ENCODE data around the gene DCC. TPM values are rescaled to one million over a fixed set of nuclear protein-coding genes. Genes with fewer than 3 reads are reported as not detected.
A peak's percentile ranks its signal among the peaks of the same experiment; 100 is the strongest.

Gene DCC
- polyA plus RNA-seq, 1 donor, result 0.58 TPM

GRCh38 chr18:52451256-52451655 is 111.3 kb downstream of the DCC start:
- H3K4me1 ChIP-seq (ENCODE audit: control insufficient read depth, insufficient read depth, low read length), result no peaks in the 10 kb centered on the region
- H3K27me3 ChIP-seq (ENCODE audit: control insufficient read depth, insufficient read depth, low read length), result no peaks in the 10 kb centered on the region
- 90% methylated on average over 2 of the region's 4 CpGs for WGBS (ENCODE audit: insufficient coverage, low lambda C conversion rate)

GRCh38 chr18:52451851-52452250 is 111.9 kb downstream of the DCC start:
- H3K4me1 ChIP-seq (ENCODE audit: control insufficient read depth, insufficient read depth, low read length), result no peaks in the 10 kb centered on the region
- no peaks in the 10 kb centered on the region for H3K9me3 ChIP-seq (ENCODE audit: control insufficient read depth, low read depth, low read length)
- no peak overlapping the region for H3K27ac ChIP-seq (ENCODE audit: low read length)
- WGBS (ENCODE audit: insufficient coverage, low lambda C conversion rate), result no CpG with 5 or more reads among the region's 1 CpG
- H3K4me3 ChIP-seq (ENCODE audit: low read length), result no peak overlapping the region
- H3K36me3 ChIP-seq (ENCODE audit: control insufficient read depth, insufficient read depth, low read length), result no peaks in the 10 kb centered on the region
- DNase-seq, result peak in 1 of 2 donors; percentile 15
- H3K27me3 ChIP-seq (ENCODE audit: control insufficient read depth, insufficient read depth, low read length), result no peaks in the 10 kb centered on the region

More at GRCh38 chr18:52451256-52451655, 111.3 kb downstream of the DCC start:
- H3K36me3 ChIP-seq (ENCODE audit: control insufficient read depth, insufficient read depth, low read length), result no peaks in the 10 kb centered on the region
- DNase-seq, result no peak
- H3K4me3 ChIP-seq (ENCODE audit: low read length), result no peak overlapping the region
- H3K27ac ChIP-seq (ENCODE audit: low read length), result no peak overlapping the region
- no peaks in the 10 kb centered on the region for H3K9me3 ChIP-seq (ENCODE audit: control insufficient read depth, low read depth, low read length)

- DNase-seq, result no peak
- H3K27ac ChIP-seq (ENCODE audit: low read length), result no peak overlapping the region
- no peaks in the 10 kb centered on the region for H3K36me3 ChIP-seq (ENCODE audit: control insufficient read depth, insufficient read depth, low read length)
- no peaks in the 10 kb centered on the region for H3K27me3 ChIP-seq (ENCODE audit: control insufficient read depth, insufficient read depth, low read length)
- WGBS (ENCODE audit: insufficient coverage, low lambda C conversion rate), result 100% methylated on average over 1 of the region's 4 CpGs
- H3K9me3 ChIP-seq (ENCODE audit: control insufficient read depth, low read depth, low read length), result no peaks in the 10 kb centered on the region
- no peak overlapping the region for H3K4me3 ChIP-seq (ENCODE audit: low read length)
- H3K4me1 ChIP-seq (ENCODE audit: control insufficient read depth, insufficient read depth, low read length), result no peaks in the 10 kb centered on the region
Observed at GRCh38 chr18:52452427-52452826, 112.4 kb downstream of the DCC start.

DNA sequence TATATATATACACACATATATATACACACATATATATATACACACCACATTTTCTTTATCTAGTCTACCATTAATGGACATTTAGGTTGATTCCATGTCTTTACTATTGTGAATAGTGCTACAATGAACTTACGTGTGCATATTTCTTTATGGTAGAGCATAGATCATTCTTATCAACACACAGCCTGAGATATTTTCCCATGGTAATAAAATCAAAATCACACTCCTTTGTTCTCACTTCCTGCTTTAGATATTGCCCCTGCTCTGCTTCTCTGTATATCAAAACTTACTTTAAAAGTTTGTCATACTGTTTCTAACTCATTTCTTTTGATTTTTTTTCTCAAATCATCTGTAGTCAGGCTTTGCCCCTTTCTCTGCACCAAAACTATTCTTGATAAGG is 119.9 kb downstream of the DCC start:
- no peaks in the 10 kb centered on the region for H3K27me3 ChIP-seq (ENCODE audit: control insufficient read depth, insufficient read depth, low read length)
- 40% methylated on average over 1 of the region's 1 CpG for WGBS (ENCODE audit: insufficient coverage, low lambda C conversion rate)
- no peaks in the 10 kb centered on the region for H3K4me1 ChIP-seq (ENCODE audit: control insufficient read depth, insufficient read depth, low read length)
- H3K36me3 ChIP-seq (ENCODE audit: control insufficient read depth, insufficient read depth, low read length), result no peaks in the 10 kb centered on the region
- peak in 1 of 2 donors; percentile 8 for DNase-seq
- H3K4me3 ChIP-seq (ENCODE audit: low read length), result no peak overlapping the region
- H3K27ac ChIP-seq (ENCODE audit: low read length), result no peak overlapping the region
- H3K9me3 ChIP-seq (ENCODE audit: control insufficient read depth, low read depth, low read length), result no peaks in the 10 kb centered on the region

DNA sequence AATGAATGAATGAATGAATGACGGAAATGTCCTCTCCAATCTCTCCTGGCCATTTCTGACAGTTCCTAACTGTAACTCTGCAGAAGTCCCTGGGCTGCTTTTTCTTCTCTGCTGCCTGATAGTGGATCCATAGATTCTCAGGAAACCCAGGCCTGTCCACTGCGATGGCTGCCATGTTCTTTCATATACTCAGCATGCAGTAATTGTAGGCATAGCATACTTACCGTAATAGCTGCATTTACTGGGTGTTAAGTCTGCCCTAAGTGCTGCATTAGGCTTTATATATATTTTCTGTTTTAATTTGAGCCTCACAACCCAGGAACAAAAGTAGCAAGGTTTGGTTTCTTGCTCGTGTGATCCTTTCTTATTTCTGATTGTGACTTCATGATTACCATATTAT is 122.9 kb downstream of the DCC start:
- no peak overlapping the region for H3K27ac ChIP-seq (ENCODE audit: low read length)
- no peaks in the 10 kb centered on the region for H3K27me3 ChIP-seq (ENCODE audit: control insufficient read depth, insufficient read depth, low read length)
- WGBS (ENCODE audit: insufficient coverage, low lambda C conversion rate), result no CpG with 5 or more reads among the region's 4 CpGs
- H3K9me3 ChIP-seq (ENCODE audit: control insufficient read depth, low read depth, low read length), result no peaks in the 10 kb centered on the region
- H3K4me3 ChIP-seq (ENCODE audit: low read length), result no peak overlapping the region
- H3K36me3 ChIP-seq (ENCODE audit: control insufficient read depth, insufficient read depth, low read length), result no peaks in the 10 kb centered on the region
- no peak for DNase-seq
- H3K4me1 ChIP-seq (ENCODE audit: control insufficient read depth, insufficient read depth, low read length), result no peaks in the 10 kb centered on the region

GRCh38 chr18:52465391-52465790 is 125.4 kb downstream of the DCC start:
- Histone ChIP-seq H3K27ac (ENCODE audit: low read length) (no peak overlapping the region), H3K27me3 (ENCODE audit: control insufficient read depth, insufficient read depth, low read length) (no peaks in the 10 kb centered on the region), H3K36me3 (ENCODE audit: control insufficient read depth, insufficient read depth, low read length) (no peaks in the 10 kb centered on the region), H3K4me1 (ENCODE audit: control insufficient read depth, insufficient read depth, low read length) (no peaks in the 10 kb centered on the region), H3K9me3 (ENCODE audit: control insufficient read depth, low read depth, low read length) (no peaks in the 10 kb centered on the region), H3K4me3 (ENCODE audit: low read length) (no peak overlapping the region)
- 69% methylated on average over 2 of the region's 4 CpGs for WGBS (ENCODE audit: insufficient coverage, low lambda C conversion rate)
- DNase-seq, result no peak

- Histone ChIP-seq H3K9me3 (ENCODE audit: control insufficient read depth, low read depth, low read length) (no peaks in the 10 kb centered on the region), H3K36me3 (ENCODE audit: control insufficient read depth, insufficient read depth, low read length) (no peaks in the 10 kb centered on the region), H3K27ac (ENCODE audit: low read length) (no peak overlapping the region), H3K4me1 (ENCODE audit: control insufficient read depth, insufficient read depth, low read length) (no peaks in the 10 kb centered on the region), H3K4me3 (ENCODE audit: low read length) (no peak overlapping the region), H3K27me3 (ENCODE audit: control insufficient read depth, insufficient read depth, low read length) (no peaks in the 10 kb centered on the region)
- DNase-seq, result no peak
- 100% methylated on average over 1 of the region's 1 CpG for WGBS (ENCODE audit: insufficient coverage, low lambda C conversion rate)
Observed at GRCh38 chr18:52468496-52468895, 128.5 kb downstream of the DCC start.

GRCh38 chr18:52475325-52475724 is 135.3 kb downstream of the DCC start:
- Histone ChIP-seq H3K27me3 (ENCODE audit: control insufficient read depth, insufficient read depth, low read length) (no peaks in the 10 kb centered on the region), H3K9me3 (ENCODE audit: control insufficient read depth, low read depth, low read length) (no peaks in the 10 kb centered on the region), H3K4me3 (ENCODE audit: low read length) (no peak overlapping the region), H3K4me1 (ENCODE audit: control insufficient read depth, insufficient read depth, low read length) (no peaks in the 10 kb centered on the region), H3K27ac (ENCODE audit: low read length) (no peak overlapping the region), H3K36me3 (ENCODE audit: control insufficient read depth, insufficient read depth, low read length) (no peaks in the 10 kb centered on the region)
- DNase-seq, result no peak
- 100% methylated on average over 1 of the region's 3 CpGs for WGBS (ENCODE audit: insufficient coverage, low lambda C conversion rate)

GRCh38 chr18:52481116-52481515 is 141.1 kb downstream of the DCC start:
- no peaks in the 10 kb centered on the region for H3K36me3 ChIP-seq (ENCODE audit: control insufficient read depth, insufficient read depth, low read length)
- no CpG with 5 or more reads among the region's 6 CpGs for WGBS (ENCODE audit: insufficient coverage, low lambda C conversion rate)
- H3K4me3 ChIP-seq (ENCODE audit: low read length), result no peak overlapping the region
- no peak overlapping the region for H3K27ac ChIP-seq (ENCODE audit: low read length)
- no peaks in the 10 kb centered on the region for H3K27me3 ChIP-seq (ENCODE audit: control insufficient read depth, insufficient read depth, low read length)
- H3K9me3 ChIP-seq (ENCODE audit: control insufficient read depth, low read depth, low read length), result no peaks in the 10 kb centered on the region
- no peaks in the 10 kb centered on the region for H3K4me1 ChIP-seq (ENCODE audit: control insufficient read depth, insufficient read depth, low read length)
- DNase-seq, result no peak

- DNase-seq, result peak; percentile 11 to 45
- Histone ChIP-seq H3K4me1 (ENCODE audit: control insufficient read depth, insufficient read depth, low read length) (no peaks in the 10 kb centered on the region), H3K27ac (ENCODE audit: low read length) (no peak overlapping the region), H3K27me3 (ENCODE audit: control insufficient read depth, insufficient read depth, low read length) (no peaks in the 10 kb centered on the region), H3K36me3 (ENCODE audit: control insufficient read depth, insufficient read depth, low read length) (no peaks in the 10 kb centered on the region), H3K4me3 (ENCODE audit: low read length) (no peak overlapping the region), H3K9me3 (ENCODE audit: control insufficient read depth, low read depth, low read length) (no peaks in the 10 kb centered on the region)
- WGBS (ENCODE audit: insufficient coverage, low lambda C conversion rate), result no CpG with 5 or more reads among the region's 2 CpGs
Observed at GRCh38 chr18:52484977-52485376, 145.0 kb downstream of the DCC start.

DNA sequence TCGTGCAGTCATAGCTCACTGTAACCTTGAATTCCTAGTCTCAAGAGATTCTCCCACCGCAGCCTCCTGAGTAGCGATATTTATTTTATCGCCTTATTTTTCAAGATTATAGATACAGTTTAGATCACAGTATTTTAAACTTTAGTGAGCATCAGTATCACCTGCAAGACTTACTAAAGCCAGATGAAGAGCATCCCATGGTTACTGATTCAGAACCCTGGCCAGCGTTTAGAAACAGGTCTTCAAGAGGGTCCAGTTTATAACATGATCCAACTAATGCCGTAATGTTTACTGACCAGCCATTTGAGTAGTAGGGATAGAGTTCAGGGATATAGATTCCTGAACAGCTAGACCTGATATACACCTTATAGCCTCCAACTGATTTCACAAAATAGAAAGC is 146.1 kb downstream of the DCC start:
- Histone ChIP-seq H3K27me3 (ENCODE audit: control insufficient read depth, insufficient read depth, low read length) (no peaks in the 10 kb centered on the region), H3K27ac (ENCODE audit: low read length) (no peak overlapping the region), H3K9me3 (ENCODE audit: control insufficient read depth, low read depth, low read length) (no peaks in the 10 kb centered on the region), H3K4me3 (ENCODE audit: low read length) (no peak overlapping the region), H3K4me1 (ENCODE audit: control insufficient read depth, insufficient read depth, low read length) (no peaks in the 10 kb centered on the region), H3K36me3 (ENCODE audit: control insufficient read depth, insufficient read depth, low read length) (no peaks in the 10 kb centered on the region)
- 100% methylated on average over 5 of the region's 6 CpGs for WGBS (ENCODE audit: insufficient coverage, low lambda C conversion rate)
- no peak for DNase-seq
